HG03575 (cell line): Measurements from ENCODE around the gene HINT3.
"Not testable (repeated sequence)": the region's sequence is repeated elsewhere in the genome, so short reads cannot be mapped to it uniquely, and the experiment has no call there.

ENCODE experiments used
- ATAC-seq: cut with Tn5 transposase; IDR thresholded peaks from one replicate; pipeline ENCODE4 v1.9.1; 2021; ENCODE audit not compliant: unreplicated experiment, insufficient number of reproducible peaks, low FRiP score; ENCODE audit errors: extremely low read depth

HINT3 gene

DNA sequence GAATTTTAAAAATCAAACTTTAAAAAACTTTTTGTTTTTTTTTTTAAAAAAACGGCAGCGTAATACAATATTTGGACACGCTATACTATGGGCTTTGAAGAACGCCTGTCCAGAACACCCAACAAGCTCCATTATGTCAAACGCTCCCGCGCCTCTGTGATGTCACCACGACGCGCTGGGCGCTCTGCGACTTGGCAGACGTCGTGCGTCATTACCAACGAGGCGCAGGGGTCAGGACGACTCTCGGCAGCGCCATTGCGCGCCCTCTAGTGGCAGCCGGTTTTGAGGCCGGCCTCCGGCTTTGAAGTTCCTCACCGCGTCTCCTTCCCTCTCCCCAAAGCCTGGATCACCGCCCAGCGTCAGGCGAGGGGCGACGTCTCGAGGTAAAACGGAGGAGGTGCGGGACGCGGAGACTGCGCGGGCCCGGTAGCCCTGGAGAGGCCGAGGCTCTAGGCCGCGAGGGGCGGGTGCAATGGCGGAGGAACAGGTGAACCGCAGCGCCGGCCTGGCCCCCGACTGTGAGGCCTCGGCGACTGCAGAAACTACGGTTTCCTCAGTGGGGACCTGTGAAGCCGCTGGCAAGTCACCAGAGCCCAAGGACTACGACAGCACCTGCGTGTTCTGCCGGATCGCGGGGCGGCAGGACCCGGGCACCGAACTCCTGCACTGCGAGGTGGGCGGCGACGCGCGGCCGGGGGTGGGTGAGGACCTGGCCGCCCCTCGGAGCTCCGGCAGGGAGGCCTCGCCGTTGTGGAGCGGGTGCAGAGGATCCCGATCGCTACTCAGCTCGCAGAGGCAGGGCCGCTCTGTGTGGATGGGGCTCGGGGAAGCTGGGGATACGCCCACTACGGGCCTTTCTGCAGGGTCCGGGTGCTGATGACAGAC is at the start of gene HINT3:
Gene HINT3 (plus strand): TSS at position 265 of the 885 bp plus-strand sequence. CDS start 208 bp downstream, at position 473.
- ATAC-seq: peak; percentile 73

DNA sequence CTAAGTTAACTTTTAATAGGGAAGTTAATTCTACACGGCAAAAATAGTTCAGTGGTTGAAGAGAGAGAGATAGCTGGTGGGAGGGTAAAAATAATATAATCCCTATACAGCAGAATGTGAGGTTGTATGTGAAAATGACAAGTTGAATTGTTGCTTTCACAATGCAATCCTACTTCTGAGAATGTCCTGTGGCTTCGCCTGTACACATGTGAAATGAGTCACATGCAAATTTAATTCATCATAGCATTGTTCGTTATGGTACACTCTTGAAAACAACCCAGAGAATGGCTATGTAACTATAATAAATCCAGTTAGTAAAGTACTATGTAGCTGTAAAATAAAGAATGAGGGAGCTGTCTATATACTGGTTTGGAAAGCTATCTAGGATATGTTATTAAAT is 46.0 kb upstream of the HINT3 start:
- peak; percentile 100 for ATAC-seq

DNA sequence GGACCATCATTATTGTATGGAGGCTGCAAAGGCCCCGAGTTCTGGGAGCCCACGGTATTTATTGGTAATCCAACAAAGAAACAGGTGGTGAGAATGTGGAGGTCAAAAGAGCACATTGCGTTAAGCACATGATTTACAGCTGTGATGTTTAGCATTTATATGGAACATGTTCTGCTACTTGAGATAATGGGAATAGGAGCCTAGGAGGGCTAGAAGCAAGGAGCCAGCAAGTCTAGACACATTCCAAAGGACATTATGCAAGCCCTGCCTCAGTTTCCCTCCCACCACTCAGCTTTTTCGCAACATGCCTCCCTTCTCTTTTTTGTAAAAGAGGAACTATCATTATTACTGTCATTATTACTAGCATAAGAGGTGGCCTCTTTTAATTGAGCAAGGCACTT is 45.5 kb upstream of the HINT3 start:
- not testable (repeated sequence) for ATAC-seq

DNA sequence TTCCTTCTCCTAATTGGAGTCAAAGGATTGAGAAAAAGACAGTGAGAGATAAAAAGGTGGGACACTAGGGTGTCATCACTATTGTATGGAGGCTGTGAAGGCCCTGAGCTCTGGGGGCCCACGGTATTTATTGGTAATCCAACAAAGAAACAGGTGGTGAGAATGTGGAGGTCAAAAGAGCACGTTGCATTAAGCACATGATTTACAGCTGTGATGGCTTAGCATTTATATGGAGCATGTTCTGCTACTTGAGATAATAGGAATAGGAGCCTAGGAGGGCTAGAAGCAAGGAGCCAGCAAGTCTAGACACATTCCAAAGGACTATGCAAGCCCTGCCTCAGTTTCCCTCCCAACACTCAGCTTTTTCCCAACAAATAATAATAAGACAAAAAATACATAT is 44.1 kb upstream of the HINT3 start:
- ATAC-seq: not testable (repeated sequence)

DNA sequence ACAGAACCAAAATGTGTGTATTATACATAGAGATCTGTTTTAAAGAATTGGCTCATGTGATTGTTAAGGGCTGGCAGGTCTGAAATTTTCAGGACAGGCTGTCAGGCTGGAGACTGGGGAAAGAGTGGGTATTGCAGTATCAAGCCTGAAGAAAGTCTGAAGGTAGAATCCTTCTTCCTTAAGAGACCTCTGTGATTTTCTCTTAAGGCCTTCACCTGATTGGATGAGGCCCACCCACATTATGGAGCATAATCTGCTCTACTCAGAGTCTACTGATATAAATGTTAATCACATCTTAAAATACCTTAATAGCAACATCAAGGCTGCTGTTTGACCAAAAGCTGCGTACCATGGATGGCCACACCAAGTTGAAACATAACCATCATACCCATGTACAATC is 43.4 kb upstream of the HINT3 start:
- ATAC-seq: no peak

DNA sequence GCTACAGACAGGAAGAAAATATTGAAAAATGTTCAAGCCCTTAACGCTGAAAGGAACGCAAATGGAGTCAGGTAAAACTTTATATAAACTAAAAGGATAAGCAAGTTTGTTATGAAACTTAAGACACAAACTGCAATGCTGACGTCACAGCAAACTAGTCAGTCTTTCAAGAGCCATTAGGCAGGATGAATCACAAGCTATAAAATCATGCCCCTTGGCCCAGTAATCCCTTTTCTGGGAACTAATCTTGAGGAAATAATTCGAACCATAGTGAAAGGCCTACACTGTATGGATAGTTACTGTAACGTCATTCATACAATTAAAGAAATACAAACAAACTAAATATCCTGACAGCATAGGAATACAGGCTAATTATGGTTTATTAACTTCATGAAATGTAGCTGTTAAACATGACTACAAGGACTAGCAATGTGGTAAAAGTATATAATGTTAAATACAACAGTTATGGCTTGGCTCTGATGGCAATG is 42.7 kb upstream of the HINT3 start:
- ATAC-seq: no peak

DNA sequence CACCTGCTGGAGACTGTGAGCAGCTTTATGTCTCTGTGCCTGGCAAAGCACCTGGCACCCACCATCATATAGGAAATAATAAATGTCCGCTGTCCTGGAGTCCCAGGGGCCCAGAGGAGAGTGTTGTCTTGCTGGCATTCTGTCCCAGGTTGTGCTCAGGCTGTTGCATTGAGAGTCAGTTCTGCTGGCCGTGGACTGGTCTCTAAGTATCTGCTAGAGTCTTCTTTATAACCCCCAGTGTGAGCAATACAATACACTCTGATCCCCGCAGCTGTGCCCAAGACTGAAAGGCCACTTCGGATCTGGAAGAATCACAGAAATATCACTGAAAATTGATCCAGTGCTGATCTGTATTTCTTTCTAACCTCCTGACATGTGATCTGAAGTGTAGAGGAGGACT is 38.3 kb upstream of the HINT3 start:
- no peak for ATAC-seq

DNA sequence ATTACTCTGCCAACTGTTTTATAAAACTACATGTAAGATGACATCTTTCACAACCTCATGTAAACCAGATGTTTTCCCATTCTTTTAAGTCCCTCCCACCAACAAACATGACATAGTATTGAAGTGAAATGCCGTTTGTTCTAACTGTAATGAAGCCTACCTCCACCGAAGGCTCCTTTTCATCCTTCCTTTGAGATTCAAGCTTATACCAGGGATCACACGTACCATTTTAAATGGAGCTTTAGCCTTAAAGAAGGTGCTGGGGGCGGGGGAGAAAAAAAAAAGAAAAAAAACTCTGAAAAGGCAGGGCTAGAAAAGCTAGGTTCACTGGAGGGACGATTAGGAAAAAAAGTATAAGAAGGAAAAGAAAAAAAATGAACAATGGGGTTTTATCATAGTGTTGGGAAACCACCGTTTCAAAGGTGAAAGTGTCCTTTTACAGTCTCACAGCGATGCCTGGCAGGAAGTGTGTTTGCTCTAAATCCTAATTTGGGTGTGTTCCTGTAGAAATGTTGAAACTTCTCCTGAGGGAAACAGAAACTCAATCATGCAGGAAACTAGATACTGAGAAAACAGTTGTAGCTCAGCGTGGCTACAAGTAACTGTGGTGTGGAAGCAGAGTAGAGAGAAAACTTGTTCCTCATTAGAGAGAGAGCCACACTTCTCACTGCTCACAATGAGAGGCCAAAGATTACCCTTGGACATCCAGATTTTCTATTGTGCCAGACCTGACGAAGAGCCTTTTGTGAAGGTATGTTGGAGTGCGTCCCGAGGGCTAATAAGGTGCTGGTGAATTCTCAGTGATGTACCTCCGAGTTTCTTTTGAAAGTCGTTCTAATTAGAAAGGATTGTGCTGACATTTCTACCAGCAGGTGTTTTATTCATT is 37.6 kb upstream of the HINT3 start:
- peak; percentile 97 for ATAC-seq

DNA sequence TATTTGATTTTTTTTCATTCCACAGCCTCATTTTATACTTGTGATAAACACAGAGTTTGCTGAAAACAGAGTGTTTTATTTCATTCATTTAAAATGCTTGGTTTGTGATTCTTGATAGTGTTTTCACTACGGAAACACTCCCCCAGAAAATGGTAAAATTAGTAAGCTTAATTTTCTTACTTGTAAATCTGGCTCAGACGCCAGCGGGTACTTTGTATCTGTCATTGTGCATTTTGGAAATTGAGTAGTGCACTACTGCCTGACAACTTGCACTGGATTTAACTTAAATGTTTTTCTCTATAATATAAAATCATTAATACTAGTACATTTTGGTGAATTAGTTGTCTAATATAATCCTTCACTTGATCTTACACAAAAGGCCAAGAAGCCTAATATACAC is 37.0 kb upstream of the HINT3 start:
- no peak for ATAC-seq

DNA sequence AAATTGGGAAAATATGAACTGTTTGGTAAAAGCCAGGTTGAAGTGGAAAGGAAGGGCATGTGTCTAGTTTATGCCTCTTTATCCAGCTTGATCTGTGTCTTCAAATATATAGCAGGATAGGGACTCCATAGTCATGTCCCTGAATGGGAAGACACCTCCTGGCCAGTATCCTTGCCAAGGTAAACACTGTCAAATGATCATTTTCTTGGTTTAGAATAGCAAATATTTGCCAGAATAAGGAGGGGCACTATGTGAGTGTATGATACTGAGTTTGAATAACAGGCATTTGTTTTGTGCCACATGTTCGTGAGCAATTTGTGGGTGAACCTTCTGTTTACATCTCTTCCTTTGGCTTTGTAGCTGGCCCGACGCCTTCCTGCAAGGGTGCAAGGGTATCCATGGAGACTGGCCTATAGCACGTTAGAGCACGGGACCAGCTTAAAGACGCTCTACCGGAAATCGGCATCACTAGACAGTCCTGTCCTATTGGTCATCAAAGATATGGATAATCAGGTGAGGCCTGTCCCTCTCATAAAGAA is 34.2 kb upstream of the HINT3 start:
- no peak for ATAC-seq

DNA sequence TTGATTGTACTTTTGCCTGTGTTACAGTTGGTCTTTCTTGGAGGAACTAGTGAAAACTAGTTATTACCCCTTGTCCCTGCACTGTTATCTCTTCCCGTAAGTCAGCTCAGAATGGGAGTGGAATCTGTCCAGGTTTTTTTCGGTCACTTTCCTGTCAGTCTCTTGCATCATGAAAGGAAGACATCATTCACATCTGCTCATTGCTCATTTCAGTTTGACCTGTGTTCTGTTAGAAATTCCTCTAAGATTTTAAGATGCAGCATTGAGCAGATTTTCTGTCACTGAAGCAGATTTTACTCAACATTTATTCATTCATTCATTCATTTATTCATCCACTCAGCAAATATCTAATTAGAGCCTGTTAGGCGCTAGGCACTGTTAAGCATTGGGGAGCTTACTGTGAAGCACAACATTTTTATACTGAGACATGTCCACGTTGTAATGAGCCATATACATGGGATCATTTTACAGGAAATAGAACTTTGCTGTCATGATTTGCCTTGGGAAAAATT is 33.1 kb upstream of the HINT3 start:
- no peak for ATAC-seq

DNA sequence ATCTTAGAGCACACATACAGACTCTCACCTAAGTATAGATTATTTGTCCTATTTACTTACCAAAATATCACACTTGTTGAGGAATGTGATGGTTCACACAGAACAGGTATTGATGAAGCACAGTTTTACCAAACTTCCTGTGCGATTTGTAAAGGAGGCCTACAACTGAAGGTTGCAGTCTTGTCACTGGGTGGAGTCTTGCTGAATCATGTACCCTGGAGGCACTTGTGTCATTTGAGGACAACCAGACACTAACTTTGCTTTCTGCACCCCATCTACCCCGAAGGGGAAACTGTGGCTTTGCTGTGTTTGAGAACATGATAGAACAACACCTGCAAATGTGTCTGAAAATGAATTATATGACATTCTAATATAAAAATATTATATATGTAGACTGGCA is 32.4 kb upstream of the HINT3 start:
- ATAC-seq: no peak

DNA sequence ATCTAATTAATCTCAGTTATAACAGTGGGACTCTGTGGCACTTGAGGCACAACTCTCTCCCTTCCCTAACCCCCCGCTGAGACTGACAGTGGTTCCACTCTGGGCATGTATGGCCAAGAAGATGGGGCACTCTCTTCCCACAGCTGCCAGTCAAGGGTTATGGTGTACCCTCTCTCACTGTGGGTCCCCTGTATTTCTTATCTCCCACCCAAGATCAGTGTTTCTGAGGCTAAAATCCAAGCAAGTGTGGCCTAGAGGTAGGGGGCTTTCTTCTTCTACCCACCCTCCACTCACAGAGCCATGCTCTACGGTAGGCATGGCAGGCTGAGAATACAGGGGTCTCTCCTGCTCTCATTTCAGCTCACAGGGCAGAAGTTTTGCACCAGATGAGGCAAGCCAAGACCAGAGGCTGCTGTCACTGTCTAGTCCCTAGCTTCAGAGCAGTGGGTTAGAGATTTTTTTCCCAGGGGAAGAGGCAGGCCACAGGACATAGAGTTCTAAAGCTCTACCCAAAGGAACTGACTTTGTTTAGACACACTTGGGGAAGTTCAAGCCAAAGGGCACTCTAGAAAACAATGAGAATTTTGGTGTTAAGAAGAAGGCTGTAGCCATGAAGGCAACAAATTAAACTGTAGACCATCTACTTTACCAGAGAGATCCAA is 31.7 kb upstream of the HINT3 start:
- no peak for ATAC-seq

DNA sequence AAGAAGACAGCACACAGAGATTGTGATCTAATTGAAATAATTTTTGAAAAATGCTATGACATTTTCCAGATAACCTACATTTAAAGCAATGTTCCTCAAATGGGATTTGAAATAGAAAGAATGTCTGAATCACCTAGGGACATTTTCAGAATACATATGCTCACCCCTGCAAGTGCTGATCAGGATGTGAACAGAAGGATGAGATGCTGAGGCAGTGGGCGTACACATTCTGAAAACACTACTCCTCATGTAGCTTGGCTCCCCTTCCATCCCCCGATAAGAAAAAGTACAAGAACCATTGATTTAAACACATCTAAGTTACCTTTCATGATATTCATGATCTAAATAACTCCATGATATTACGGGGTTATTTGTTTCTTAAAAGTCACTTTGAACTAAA is 29.9 kb upstream of the HINT3 start:
- ATAC-seq: no peak

DNA sequence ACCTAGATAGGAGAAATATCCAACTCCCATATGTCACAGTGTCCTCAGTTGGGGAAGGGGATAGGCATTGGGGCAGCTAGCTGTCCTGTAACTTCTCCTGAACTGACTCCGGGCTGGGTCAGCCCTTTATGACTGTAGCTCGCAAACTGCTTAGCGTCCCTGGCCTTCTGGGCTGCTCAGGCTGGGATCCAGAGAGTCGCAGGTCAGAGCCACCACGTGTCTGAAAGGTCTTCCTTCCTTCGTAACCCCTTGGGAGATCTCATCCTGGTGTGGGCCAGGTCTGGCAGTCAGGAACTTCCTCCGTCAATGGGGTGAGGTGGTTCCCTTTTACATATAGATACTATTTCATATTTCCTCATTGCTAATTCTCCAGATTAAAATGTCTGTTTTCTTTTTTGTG is 28.8 kb upstream of the HINT3 start:
- no peak for ATAC-seq

DNA sequence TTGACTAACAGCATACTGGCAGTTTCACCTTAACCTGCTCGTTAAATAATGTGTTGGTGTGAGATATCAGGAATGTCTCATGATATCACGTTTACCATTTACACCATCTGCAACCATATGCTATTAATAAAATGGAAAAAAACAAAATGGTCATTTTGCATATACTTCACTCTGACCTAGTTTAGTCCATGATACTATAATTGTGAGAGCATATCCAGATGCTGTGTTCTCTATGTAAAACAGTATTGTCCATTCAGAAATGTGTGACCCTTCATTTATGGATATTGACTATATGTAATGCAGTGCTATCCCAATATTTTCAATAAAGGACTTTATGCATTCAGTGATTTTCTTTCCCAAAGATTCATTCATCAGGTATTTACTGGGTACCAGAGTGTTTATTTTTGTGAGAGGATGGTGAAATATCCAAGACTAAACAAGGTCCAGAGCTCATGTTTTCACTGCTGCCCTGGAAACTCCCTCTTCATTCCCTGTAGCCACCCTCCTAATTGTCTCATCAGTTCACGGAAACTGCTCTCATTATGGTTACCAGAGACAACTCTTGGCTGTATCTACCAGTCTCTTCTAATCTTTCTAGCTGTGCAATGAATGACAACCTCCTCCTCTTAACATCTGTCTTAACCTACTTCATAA is 25.7 kb upstream of the HINT3 start:
- no peak for ATAC-seq

DNA sequence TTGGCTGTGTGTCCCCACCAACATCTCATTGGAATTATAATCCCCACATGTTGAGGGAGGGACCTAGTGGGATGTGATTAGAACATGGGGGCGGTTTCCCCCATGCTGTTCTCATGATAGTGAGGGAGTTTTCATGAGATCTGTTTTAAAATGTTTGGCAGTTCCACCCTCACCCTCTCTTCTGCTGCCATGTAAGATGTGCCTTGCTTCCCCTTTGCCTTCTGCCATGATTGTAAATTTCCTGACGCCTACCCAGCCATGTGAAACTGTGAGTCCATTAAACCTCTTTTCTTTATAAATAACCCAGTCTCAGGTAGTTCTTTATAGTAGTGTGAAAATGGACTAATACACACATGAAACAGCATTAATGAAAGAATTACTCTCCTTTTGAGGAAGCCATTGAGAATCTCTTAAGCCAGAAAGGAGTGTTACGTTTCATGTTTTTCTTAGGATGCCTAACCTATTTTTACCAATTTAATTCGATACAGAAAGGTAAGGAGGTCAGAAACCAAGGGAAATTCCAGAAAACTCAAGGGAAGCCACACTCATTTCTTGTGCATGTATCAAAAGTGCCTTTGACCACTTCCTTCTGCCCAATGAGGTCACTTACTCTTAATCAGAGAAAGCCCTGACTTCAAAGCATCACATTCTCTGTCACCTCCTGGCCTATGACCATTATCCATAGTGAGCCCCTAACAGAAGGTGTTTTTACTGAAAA is 24.7 kb upstream of the HINT3 start:
- no peak for ATAC-seq

DNA sequence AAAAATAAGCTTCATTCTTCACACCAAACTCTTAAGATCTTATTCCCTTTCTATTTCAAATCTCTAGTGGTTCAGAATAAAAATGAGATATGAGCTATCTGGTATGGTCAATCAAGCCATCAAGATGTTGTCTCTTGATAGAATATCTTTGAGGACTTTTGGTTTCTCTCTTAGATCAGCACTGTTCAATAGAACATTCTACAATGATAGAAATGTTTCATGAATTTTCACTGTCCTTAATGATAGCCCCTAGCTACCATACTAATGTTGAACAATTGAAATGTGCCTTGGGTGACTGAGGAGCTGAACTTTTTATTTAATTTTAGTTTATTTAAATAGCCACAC is 24.1 kb upstream of the HINT3 start:
- no peak for ATAC-seq
